Neural cell (in vitro differentiated cells): ENCODE measurements around the gene ATP6V1F.

Source experiments
- CTCF ChIP-seq: fragments of 450-650 bp; IDR thresholded peaks from 2 replicates; pipeline ENCODE4 v1.5.1; 2014; ENCODE audit warnings: antibody characterized with exemption, mild to moderate bottlenecking, moderate library complexity; ENCODE audit not compliant: poor library complexity, severe bottlenecking
- EZH2 ChIP-seq: fragments of 200-600, 300-800 bp; shearing (Covaris generic), sonication (generic); IDR thresholded peaks from 2 replicates; pipeline ENCODE4 v1.6.1; 2014; ENCODE audit warnings: antibody characterized with exemption, low read length, borderline replicate concordance, mild to moderate bottlenecking; ENCODE audit not compliant: insufficient read depth, poor library complexity, severe bottlenecking
- POLR2AphosphoS5 ChIP-seq: IDR thresholded peaks from 2 replicates; pipeline ENCODE4 v1.6.1; 2012
- SMC3 ChIP-seq: fragments of 450-650 bp; conservative IDR thresholded peaks from 2 replicates; pipeline ENCODE4 v1.6.1; 2014; ENCODE audit warnings: antibody characterized with exemption, mild to moderate bottlenecking, moderate library complexity; ENCODE audit not compliant: poor library complexity
- TAF1 ChIP-seq: IDR thresholded peaks from 2 replicates; pipeline ENCODE4 v1.6.1; 2012; ENCODE audit warnings: low read depth

- TF ChIP-seq CTCF (no peak), EZH2 (no peak), SMC3 (no peak), TAF1 (no peak), POLR2AphosphoS5 (no peak)
These were observed 12.7 kb upstream of the ATP6V1F start for GRCh38 chr7:128849804-128850490.
